ENCODE measurements around the gene CCDC117.

The CCDC117 gene

GRCh38 chr22:28831140-28832072 lies 58.9 kb downstream of the CCDC117 start:
- DNase-seq, result no peak

- no peak for DNase-seq
These were observed 60.2 kb downstream of the CCDC117 start for GRCh38 chr22:28832731-28833130.

DNA sequence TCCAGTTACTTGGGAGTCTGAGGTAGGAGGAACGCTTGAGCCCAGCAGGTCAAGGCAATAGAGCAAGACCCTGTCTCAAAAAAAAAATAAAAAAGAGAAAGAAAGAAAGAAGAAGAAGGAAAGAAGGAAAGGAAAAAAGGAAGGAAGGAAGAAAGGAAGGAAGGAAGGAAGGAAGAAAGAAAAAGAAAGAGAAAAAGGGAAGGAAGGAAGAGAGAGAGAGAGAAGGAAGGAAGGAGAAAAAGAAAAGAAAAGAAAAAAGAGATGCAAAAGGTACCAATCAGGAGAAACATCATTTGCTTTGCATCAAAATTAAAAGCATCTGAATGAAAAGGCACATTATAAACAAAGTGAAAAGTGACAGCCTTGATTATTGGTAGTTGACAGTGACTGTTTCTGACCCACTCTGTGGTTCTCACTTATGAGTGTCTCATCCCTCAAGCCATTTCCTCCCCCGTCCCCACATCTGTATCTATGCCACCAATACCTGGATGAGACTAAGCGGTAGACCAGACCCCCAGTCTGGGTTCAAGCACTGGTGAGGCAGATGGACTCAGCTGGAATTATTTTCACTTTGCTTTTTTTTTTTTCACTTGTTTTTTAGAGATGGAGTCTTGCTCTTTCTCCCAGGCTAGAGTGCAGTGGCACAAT lies 60.9 kb downstream of the CCDC117 start:
- no peak for DNase-seq

DNA sequence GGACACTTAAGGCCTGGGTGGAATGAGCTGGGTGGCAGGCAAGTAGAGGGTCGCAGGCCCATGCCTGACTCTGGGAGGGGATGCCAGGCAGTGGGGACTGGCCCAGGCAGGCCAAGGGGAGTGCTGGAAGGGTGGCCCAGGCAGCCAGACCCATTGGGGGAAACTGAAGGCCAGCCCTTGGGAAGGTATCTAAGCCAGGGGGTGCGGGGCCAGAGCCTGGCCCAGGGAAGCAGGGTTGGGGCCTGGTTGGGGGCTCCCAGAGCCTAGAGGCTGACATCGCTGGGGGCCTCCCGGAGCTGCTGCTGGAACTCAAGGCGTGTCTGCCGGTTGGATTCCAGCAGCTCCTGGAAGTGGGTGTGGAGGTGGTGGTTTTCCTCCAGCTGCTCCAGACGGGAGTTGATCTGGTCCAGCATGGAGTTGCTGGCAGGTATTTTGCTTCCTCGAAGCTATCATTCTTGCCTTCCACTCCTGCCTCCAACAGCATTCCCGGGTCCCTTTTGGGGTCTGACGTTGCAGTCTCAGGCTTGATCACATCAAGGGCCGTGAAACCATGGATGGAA lies 63.2 kb downstream of the CCDC117 start:
- DNase-seq, result no peak

GRCh38 chr22:28837640-28838039 lies 65.1 kb downstream of the CCDC117 start:
- DNase-seq, result no peak
